HG03342 (cell line): ENCODE measurements around the gene MST1.

Experiments
- ATAC-seq: cut with Tn5 transposase; IDR thresholded peaks from one replicate; pipeline ENCODE4 v1.9.1; 2021; ENCODE audit warnings: mild to moderate bottlenecking, moderate library complexity; ENCODE audit not compliant: unreplicated experiment

The MST1 gene

DNA sequence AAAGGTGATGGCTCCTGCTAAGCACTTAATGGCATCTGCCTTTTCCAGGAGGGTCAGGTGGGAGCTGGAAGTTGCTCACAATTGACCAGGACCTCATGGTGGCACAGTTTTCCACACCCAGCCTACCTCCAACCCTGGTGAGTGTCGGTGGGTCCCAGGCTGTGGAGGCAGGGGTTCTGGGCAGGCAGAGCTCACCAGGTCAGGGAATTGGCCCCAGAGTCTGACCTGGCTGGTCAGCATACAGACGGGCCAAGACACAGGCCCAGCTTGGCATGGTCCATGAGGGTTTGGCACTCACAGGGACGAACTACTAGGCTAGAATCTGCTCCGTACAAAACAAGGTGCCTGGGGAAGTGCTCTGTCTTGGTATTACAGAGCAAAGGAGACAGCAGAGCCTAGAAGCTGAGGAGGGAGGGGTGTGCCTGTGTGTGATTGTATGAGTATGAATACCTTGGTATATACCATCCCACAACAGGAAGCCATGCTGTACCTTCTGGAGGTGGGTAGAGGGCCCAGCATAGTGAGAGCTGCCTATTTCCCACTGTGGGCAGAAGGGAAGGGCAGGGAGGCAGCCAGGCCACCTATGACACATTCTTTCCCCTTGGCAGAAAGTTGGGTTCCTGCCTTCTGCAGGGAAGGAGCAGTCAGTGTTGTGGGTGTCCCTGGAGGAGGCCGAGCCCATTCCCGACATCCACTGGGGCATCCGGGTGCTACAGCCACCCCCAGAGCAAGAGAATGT lies 8.6 kb downstream of the MST1 start:
- no peak for ATAC-seq

- no peak for ATAC-seq
These were observed 13.4 kb downstream of the MST1 start for GRCh38 chr3:49675912-49676311.

DNA sequence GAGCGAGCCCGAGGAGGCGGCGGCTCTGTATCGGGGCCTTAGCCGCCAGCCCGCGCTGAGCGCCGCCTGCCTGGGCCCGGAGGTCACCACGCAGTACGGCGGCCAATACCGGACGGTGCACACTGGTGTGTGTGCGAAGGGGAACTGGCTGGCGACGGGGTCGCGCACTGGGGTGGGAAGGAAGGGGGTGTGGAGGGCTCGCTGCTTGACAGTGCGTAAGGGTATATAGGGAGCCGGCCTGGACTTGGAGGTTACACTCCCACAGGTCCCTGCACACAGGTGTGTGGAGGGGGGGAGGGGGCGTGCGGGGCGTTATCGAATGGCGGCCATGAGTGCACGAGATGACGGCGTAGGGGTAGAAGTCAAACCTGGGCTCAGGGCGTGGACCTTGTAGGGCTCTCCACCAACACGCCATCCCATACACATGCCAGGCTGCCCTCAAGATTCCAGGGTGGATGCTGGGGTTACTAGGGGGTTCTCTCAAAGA lies 14.7 kb downstream of the MST1 start:
- ATAC-seq, result peak; percentile 15

- ATAC-seq, result peak; percentile 77
These were observed 15.4 kb downstream of the MST1 start, which contains the start of gene APEH for GRCh38 chr3:49673715-49674496. TSS of gene APEH (plus strand) at chr3:49674351. CDS start at chr3:49674402, 51 bp downstream.

DNA sequence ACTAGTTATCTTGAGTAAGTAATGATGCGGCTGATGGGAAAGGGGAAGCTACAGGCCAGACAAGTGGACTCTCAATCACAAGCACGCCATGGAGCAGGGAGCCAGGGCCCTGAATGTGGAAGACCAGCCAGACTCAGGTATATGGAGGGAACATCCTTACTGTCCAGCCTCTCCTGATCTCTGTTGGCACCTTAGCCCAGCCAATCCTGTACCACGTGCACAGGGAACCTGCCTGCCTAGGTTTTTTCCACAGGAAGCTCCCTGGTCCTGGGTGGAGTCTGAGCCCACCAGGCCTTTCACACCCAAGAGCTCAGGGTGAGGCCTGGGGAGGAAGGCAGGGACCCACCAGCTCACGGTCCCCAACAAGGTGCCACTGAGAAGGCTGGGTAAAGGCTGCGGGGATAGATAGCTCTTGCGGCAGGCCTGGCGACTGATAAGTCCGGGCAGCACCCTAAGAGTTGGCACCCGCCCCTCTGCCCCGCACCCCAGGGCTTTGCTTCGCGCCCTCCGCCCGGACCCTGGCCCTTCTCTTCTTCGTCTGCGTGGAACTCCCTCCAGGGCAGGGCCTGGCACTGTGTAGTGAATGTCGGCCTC lies 16.1 kb downstream of the MST1 start:
- no peak for ATAC-seq

- no peak for ATAC-seq
These were observed 17.7 kb downstream of the MST1 start for GRCh38 chr3:49671291-49672288.

DNA sequence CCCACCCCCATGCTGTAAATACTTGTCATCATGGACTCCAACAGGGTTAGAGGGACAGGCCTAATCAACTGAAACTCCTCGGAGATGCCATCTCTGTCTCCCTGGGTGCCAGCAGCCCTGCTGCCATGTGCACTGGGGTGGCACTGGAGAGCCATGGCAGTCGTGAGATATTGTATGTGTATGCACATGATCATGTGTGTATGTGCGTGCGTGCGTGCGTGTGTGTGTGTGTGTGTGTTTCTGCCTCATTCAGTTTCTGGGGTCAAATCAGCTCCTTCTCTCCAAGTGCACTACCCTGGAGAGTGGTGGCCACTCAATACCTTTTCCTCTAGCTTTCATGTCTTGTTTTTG lies 18.4 kb downstream of the MST1 start:
- no peak for ATAC-seq

- no peak for ATAC-seq
These were observed 19.9 kb downstream of the MST1 start for GRCh38 chr3:49669352-49669751.

- ATAC-seq, result no peak
These were observed 20.4 kb downstream of the MST1 start for GRCh38 chr3:49668861-49669260.

- ATAC-seq, result no peak
These were observed 20.9 kb downstream of the MST1 start for GRCh38 chr3:49668414-49668797.

- no peak for ATAC-seq
These were observed 21.4 kb downstream of the MST1 start for GRCh38 chr3:49667701-49668413.

GRCh38 chr3:49666592-49666991 lies 22.7 kb downstream of the MST1 start:
- ATAC-seq, result no peak

GRCh38 chr3:49665822-49666519 lies 23.3 kb downstream of the MST1 start:
- ATAC-seq, result no peak

- ATAC-seq, result no peak
These were observed 25.0 kb downstream of the MST1 start for GRCh38 chr3:49664300-49664699.

- no peak for ATAC-seq
These were observed 25.4 kb downstream of the MST1 start for GRCh38 chr3:49663831-49664230.

DNA sequence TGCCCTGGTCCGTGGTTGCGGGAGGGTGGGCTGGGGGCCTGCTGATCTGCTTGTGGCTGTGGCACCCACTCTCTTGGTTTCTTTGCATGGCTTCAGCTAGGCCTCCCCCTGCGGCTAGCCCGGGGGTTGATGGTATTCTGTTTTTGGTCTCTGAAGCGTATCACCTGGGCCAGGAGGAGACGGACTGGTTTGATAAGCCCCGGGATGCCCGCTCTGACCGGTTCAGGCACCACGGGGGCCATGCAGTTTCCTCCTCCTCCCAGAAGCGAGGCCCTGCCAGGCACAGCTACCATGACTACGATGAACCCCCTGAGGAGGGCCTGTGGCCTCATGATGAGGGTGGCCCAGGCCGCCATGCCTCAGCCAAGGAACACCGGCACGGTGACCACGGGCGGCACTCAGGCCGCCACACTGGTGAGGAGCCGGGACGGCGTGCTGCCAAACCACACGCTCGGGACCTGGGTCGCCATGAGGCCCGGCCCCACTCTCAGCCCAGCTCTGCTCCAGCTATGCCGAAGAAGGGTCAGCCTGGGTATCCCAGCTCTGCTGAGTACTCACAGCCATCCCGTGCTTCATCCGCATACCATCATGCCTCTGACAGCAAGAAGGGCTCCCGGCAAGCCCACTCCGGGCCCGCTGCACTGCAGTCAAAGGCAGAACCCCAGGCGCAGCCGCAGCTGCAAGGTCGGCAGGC lies 26.4 kb downstream of the MST1 start:
- ATAC-seq, result no peak

GRCh38 chr3:49662021-49662420 lies 27.3 kb downstream of the MST1 start:
- ATAC-seq, result no peak

DNA sequence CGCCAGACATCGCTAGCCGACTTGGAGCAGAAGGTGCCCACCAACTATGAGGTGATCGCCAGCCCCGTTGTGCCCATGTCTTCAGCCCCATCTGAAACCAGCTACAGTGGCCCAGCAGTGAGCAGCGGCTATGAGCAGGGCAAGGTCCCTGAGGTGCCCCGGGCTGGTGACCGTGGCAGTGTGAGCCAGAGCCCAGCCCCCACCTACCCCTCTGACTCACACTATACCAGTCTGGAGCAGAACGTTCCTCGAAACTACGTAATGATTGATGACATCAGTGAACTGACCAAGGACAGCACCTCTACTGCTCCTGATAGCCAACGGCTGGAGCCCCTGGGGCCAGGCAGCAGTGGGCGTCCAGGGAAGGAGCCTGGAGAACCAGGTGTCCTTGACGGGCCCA lies 28.0 kb downstream of the MST1 start:
- ATAC-seq, result no peak

DNA sequence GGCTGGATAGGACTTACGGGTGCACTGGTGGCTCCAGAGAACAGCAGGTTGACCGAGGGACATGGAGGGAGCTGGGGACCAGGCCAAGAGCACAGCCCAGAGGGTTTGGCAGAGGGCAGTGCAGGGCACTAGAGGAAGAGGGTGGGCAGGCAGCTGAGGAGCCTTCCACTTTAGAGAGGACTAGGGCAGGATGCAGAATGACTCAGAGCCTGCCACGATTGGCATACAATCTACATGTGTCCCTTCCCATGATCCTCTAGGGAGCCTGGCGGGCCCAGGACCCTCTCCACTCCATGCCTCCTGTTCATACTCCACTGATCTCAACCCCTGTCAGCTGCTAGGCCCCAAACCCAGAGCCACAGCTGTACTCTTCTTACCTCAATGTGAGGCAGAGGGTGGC lies 29.5 kb downstream of the MST1 start:
- no peak for ATAC-seq
